Measurements from ENCODE around the gene C2orf68. TPM values are rescaled to one million over a fixed set of nuclear protein-coding genes. Genes with fewer than 3 reads are reported as not detected.

Gene C2orf68
- polyA plus RNA-seq, 1 of the 3 experiments (the other 2 are of a cell fraction): 14.5 TPM

- POLR2A ChIA-PET: interaction anchor here (0.6 to 1.5 kb wide), 13 partner anchors 9 to 293 kb away, joined by 3 to 10 read pairs (median 3); partner anchors contain the start of genes ELMOD3, GGCX, RETSAT and RNF181
- H3K4me3 ChIP-seq (ENCODE audit: low read depth in 2 of 2, low read length in 1 of 2): peak overlapping the region; percentile 79 to 93
- H3K79me2 ChIP-seq (ENCODE audit: insufficient read depth): peaks cover 65% of the 10 kb centered on the region
- H3K9me2 ChIP-seq: no peaks in the 10 kb centered on the region
- H3K27ac ChIP-seq (ENCODE audit: low read depth in 2 of 2, low read length in 1 of 2): peak overlapping the region; percentile 74 to 81; a peak in 3 of 4 replicates
- peaks cover under 1 to 8% of the 10 kb centered on the region in 2 experiments; a peak in 1 of 4 replicates for H3K4me1 ChIP-seq (ENCODE audit: control insufficient read depth in 1 of 2, insufficient read depth in 2 of 2, low read depth in 1 of 2, low read length in 1 of 2)
- no peaks in the 10 kb centered on the region for H3K27me3 ChIP-seq (ENCODE audit: insufficient read depth)
- peak overlapping the region; percentile 96 for H3K4me2 ChIP-seq
- peak overlapping the region; percentile 98; the same call in 1 of the 2 replicates for H2AFZ ChIP-seq (ENCODE audit: low read depth)
- H3K9ac ChIP-seq: peak overlapping the region; percentile 81
- CTCF ChIA-PET: interaction anchor here (1.6 to 1.8 kb wide), 2 partner anchors 9 to 26 kb away, joined by 4 to 6 read pairs; partner anchors contain the start of gene TMEM150A
- TF ChIP-seq FOSL2 (IDR thresholded peaks at IDR 0.05; ENCODE audit: borderline replicate concordance, low read depth) (no peak), MEF2A (IDR thresholded peaks at IDR 0.05; ENCODE audit: borderline replicate concordance, low read depth) (no peak), RCOR1 (IDR thresholded peaks at IDR 0.05; ENCODE audit: low read length) (no peak), JUND (IDR thresholded peaks at IDR 0.05) (no peak), SMC3 (IDR thresholded peaks at IDR 0.05; ENCODE audit: low read depth, low read length) (no peak), REST (IDR thresholded peaks at IDR 0.05; ENCODE audit: low read depth, low read length) (no peak), FOXM1 (IDR thresholded peaks at IDR 0.05; ENCODE audit: low read depth) (no peak), NRF1 (IDR thresholded peaks at IDR 0.05; ENCODE audit: low read depth, low read length) (no peak)
- TF ChIP-seq, protein P1, sequence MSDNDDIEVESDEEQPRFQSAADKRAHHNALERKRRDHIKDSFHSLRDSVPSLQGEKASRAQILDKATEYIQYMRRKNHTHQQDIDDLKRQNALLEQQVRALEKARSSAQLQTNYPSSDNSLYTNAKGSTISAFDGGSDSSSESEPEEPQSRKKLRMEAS (IDR thresholded peaks at IDR 0.05; ENCODE audit: low read depth): no peak
- TF ChIP-seq, protein P2, sequence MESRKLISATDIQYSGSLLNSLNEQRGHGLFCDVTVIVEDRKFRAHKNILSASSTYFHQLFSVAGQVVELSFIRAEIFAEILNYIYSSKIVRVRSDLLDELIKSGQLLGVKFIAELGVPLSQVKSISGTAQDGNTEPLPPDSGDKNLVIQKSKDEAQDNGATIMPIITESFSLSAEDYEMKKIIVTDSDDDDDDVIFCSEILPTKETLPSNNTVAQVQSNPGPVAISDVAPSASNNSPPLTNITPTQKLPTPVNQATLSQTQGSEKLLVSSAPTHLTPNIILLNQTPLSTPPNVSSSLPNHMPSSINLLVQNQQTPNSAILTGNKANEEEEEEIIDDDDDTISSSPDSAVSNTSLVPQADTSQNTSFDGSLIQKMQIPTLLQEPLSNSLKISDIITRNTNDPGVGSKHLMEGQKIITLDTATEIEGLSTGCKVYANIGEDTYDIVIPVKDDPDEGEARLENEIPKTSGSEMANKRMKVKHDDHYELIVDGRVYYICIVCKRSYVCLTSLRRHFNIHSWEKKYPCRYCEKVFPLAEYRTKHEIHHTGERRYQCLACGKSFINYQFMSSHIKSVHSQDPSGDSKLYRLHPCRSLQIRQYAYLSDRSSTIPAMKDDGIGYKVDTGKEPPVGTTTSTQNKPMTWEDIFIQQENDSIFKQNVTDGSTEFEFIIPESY (IDR thresholded peaks at IDR 0.05; ENCODE audit: borderline replicate concordance, low read depth): no peak
- TF ChIP-seq, protein P3, sequence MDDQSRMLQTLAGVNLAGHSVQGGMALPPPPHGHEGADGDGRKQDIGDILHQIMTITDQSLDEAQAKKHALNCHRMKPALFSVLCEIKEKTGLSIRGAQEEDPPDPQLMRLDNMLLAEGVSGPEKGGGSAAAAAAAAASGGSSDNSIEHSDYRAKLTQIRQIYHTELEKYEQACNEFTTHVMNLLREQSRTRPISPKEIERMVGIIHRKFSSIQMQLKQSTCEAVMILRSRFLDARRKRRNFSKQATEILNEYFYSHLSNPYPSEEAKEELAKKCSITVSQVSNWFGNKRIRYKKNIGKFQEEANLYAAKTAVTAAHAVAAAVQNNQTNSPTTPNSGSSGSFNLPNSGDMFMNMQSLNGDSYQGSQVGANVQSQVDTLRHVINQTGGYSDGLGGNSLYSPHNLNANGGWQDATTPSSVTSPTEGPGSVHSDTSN (IDR thresholded peaks at IDR 0.05): no peak
- H3K9me3 ChIP-seq: no peaks in the 10 kb centered on the region
- DNase-seq: peak; percentile 31
- H3K36me3 ChIP-seq (replicated peaks in 1 of 2; ENCODE audit: control insufficient read depth in 1 of 2, insufficient read depth in 2 of 2, low read length in 1 of 2): peaks cover 21 to 29% of the 10 kb centered on the region in 2 experiments
- H4K20me1 ChIP-seq (ENCODE audit: insufficient read depth): no peaks in the 10 kb centered on the region
- peaks cover 32% of the 10 kb centered on the region for H3F3A ChIP-seq (replicated peaks; ENCODE audit: insufficient read depth)
- 9% methylated on average over 22 of the region's 24 CpGs for WGBS (ENCODE audit: low lambda C conversion rate)
These were observed 605 bp downstream of the C2orf68 start for GRCh38 chr2:85611217-85611704.
